Smooth muscle cell (in vitro differentiated cells): Measurements from ENCODE around the gene SLC38A6. TPM values are rescaled to one million over a fixed set of nuclear protein-coding genes. Genes with fewer than 3 reads are reported as not detected.

Experiments used
- DNase-seq: peaks from one replicate; lab custom pipeline; 2025; ENCODE audit not compliant: unreplicated experiment; lab: John Stamatoyannopoulos, UW
- H2AFZ ChIP-seq: fragments of 200-600 bp; sonication (generic); 2 replicates; pipeline ENCODE4 v1.6.0; 2016; ENCODE audit warnings: antibody characterized with exemption, low read depth, mild to moderate bottlenecking
- H3F3A ChIP-seq: fragments of 200-600 bp; sonication (generic); 2 replicates; pipeline ENCODE4 v1.6.0; 2017; ENCODE audit warnings: antibody characterized with exemption, low read depth
- H3K27ac ChIP-seq: fragments of 200-600 bp; sonication (generic); 2 replicates; pipeline ENCODE4 v1.5.1; 2016; ENCODE audit warnings: low read depth, mild to moderate bottlenecking
- H3K27me3 ChIP-seq: fragments of 200-600 bp; sonication (generic); 2 replicates; pipeline ENCODE4 v1.6.1; 2016; ENCODE audit warnings: low read depth, mild to moderate bottlenecking
- H3K36me3 ChIP-seq: fragments of 200-600 bp; sonication (generic); 2 replicates; pipeline ENCODE4 v1.5.1; 2016; ENCODE audit warnings: low read depth
- H3K4me1 ChIP-seq: fragments of 200-600 bp; sonication (generic); 2 replicates; pipeline ENCODE4 v1.5.1; 2016; ENCODE audit warnings: low read depth
- H3K4me2 ChIP-seq: fragments of 200-600 bp; sonication (generic); 2 replicates; pipeline ENCODE4 v1.6.0; 2016; ENCODE audit warnings: mild to moderate bottlenecking
- H3K4me3 ChIP-seq: fragments of 200-600 bp; sonication (generic); 2 replicates; pipeline ENCODE4 v1.5.1; 2016; ENCODE audit warnings: mild to moderate bottlenecking
- H3K79me2 ChIP-seq: fragments of 200-600 bp; sonication (generic); 2 replicates; pipeline ENCODE4 v1.6.0; 2016; ENCODE audit warnings: low read depth, mild to moderate bottlenecking
- H3K9ac ChIP-seq: fragments of 200-600 bp; sonication (generic); 2 replicates; pipeline ENCODE4 v1.6.0; 2016; ENCODE audit warnings: low read depth
- H3K9me3 ChIP-seq: fragments of 200-600 bp; sonication (generic); replicated peaks from 2 replicates; pipeline ENCODE4 v1.5.1; 2016; ENCODE audit warnings: low read depth
- H4K20me1 ChIP-seq: fragments of 200-600 bp; sonication (generic); 2 replicates; pipeline ENCODE4 v1.6.0; 2016; ENCODE audit warnings: low read depth
- CTCF ChIP-seq: fragments of 200-600 bp; sonication (generic); IDR thresholded peaks from 2 replicates; pipeline ENCODE4 v1.5.1; 2017; ENCODE audit warnings: borderline replicate concordance, mild to moderate bottlenecking, antibody characterized with exemption; ENCODE audit not compliant: insufficient read depth, poor library complexity, severe bottlenecking
- WGBS: methylation state at CpG from one replicate; pipeline ENCODE4 v1.1.7; 2016; ENCODE audit warnings: low lambda C conversion rate; 5-methylcytosine and 5-hydroxymethylcytosine counted together
- polyA plus RNA-seq: library from polyadenylated mRNA; unstranded; fragments of >200 nt; fragmentation: Nextera tagmentation; extraction: Ambion mirVana; gene quantifications from 2 replicates; pipeline ENCODE4 v1.2.1, GENCODE V29; 2016
- total RNA-seq: library from RNA; depleted of rRNA; stranded (reverse); fragments of >200 nt; gene quantifications from 2 replicates; pipeline ENCODE4 v1.2.3, GENCODE V29; 2014

Gene SLC38A6
- total and polyA plus RNA-seq, 2 experiments from 2014 or later, result 5.5 to 28.7 TPM

DNA sequence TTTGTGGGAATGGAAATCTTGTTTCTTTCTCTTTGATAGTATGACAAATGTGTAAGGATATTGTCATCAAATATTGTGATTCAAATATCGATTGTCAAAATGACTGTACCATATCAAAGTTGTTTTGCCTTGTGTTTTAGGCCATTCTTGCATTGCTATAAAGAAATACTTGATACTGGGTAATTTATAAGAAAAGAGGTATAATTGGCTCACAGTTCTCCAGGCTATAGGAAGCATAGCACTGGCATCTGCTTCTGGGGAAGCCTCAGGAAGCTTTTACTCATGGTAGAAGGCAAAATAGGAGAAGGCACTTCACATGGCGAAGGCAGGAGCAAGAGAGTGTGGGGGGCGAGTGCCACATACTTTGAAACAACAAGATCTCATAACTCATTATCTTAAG, 8.0 kb upstream of the SLC38A6 start:
- Histone ChIP-seq H3F3A (no peaks in the 10 kb centered on the region), H3K27ac (no peak overlapping the region), H3K9ac (no peak overlapping the region), H3K4me2 (no peak overlapping the region), H2AFZ (no peak overlapping the region), H3K36me3 (no peaks in the 10 kb centered on the region), H3K27me3 (no peaks in the 10 kb centered on the region), H3K9me3 (no peaks in the 10 kb centered on the region), H3K4me1 (peaks cover 4% of the 10 kb centered on the region), H3K4me3 (no peak overlapping the region), H4K20me1 (no peaks in the 10 kb centered on the region), H3K79me2 (peaks cover 9% of the 10 kb centered on the region)
- no peak for TF ChIP-seq CTCF
- DNase-seq, result no peak
- 97% methylated on average over 3 of the region's 3 CpGs for WGBS

DNA sequence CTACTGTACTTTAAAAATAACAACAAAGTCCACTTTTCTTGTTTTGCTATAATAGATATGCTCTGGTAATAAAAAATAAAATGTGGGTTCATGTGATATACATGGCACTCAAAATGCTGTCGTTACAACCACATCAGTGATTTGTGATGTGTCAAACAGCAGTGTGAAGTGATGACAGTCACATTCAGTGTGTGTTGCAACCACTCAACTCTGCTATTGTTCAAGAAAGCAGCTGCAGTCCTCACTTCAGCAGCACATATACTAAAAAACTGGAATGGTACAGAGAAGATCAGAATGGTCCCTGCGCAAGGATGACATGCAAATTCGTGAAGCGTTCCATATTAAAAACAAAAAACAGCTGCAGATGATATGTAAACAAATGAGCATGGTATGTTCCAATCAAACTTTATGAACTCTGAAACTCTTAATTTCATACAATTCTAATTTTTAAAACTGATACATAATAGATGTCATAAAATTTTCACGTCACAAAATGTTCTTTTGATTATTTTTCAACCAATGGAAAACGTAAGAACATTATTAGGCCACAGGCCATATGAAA, 6.9 kb upstream of the SLC38A6 start:
- no peak overlapping the region for H3K27ac ChIP-seq
- H3K9ac ChIP-seq, result no peak overlapping the region
- DNase-seq, result no peak
- no peaks in the 10 kb centered on the region for H3K9me3 ChIP-seq
- H3K4me2 ChIP-seq, result no peak overlapping the region
- no peak overlapping the region for H3K4me3 ChIP-seq
- peaks cover 12% of the 10 kb centered on the region for H3K79me2 ChIP-seq
- peaks cover 10% of the 10 kb centered on the region for H3K4me1 ChIP-seq
- no peaks in the 10 kb centered on the region for H3K36me3 ChIP-seq
- WGBS, result 90% methylated on average over 6 of the region's 6 CpGs
- no peaks in the 10 kb centered on the region for H4K20me1 ChIP-seq
- H3K27me3 ChIP-seq, result no peaks in the 10 kb centered on the region
- H2AFZ ChIP-seq, result no peak overlapping the region
- no peak for TF ChIP-seq CTCF
- H3F3A ChIP-seq, result no peaks in the 10 kb centered on the region

- Histone ChIP-seq H4K20me1 (no peaks in the 10 kb centered on the region), H3K4me1 (peaks cover 15% of the 10 kb centered on the region), H3F3A (no peaks in the 10 kb centered on the region), H2AFZ (no peak overlapping the region), H3K27me3 (no peaks in the 10 kb centered on the region), H3K79me2 (peaks cover 23% of the 10 kb centered on the region), H3K27ac (no peak overlapping the region), H3K9ac (no peak overlapping the region), H3K9me3 (no peaks in the 10 kb centered on the region), H3K4me2 (no peak overlapping the region), H3K36me3 (no peaks in the 10 kb centered on the region), H3K4me3 (no peak overlapping the region)
- TF ChIP-seq CTCF, result no peak
- no peak for DNase-seq
- 88% methylated on average over 2 of the region's 2 CpGs for WGBS
Measured at GRCh38 chr14:60975551-60975950, 5.5 kb upstream of the SLC38A6 start.

- H3K9ac ChIP-seq, result no peak overlapping the region
- H4K20me1 ChIP-seq, result no peaks in the 10 kb centered on the region
- H2AFZ ChIP-seq, result no peak overlapping the region
- H3K4me1 ChIP-seq, result peaks cover 21% of the 10 kb centered on the region
- H3K36me3 ChIP-seq, result no peaks in the 10 kb centered on the region
- DNase-seq, result no peak
- peaks cover 24% of the 10 kb centered on the region for H3K79me2 ChIP-seq
- H3K27ac ChIP-seq, result no peak overlapping the region
- H3K9me3 ChIP-seq, result no peaks in the 10 kb centered on the region
- no peak for TF ChIP-seq CTCF
- H3K4me3 ChIP-seq, result no peak overlapping the region
- peaks cover 3% of the 10 kb centered on the region for H3F3A ChIP-seq
- no peaks in the 10 kb centered on the region for H3K27me3 ChIP-seq
- WGBS, result 76% methylated on average over 2 of the region's 2 CpGs
- no peak overlapping the region for H3K4me2 ChIP-seq
Measured at GRCh38 chr14:60977847-60978246, 3.2 kb upstream of the SLC38A6 start.
